ENCODE results near the gene GIMAP8.

The GIMAP8 gene

GRCh38 chr7:150401424-150401790 lies 49.0 kb upstream of the GIMAP8 start:
- no peak for TF ChIP-seq ZNF791 (tag by site-specific recombination; IDR thresholded peaks at IDR 0.05)
- TF ChIP-seq ZNF561 (tag by site-specific recombination; IDR thresholded peaks at IDR 0.05; ENCODE audit: borderline replicate concordance) = no peak
- no peak for TF ChIP-seq ZNF623 (tag by site-specific recombination; IDR thresholded peaks at IDR 0.05)
- TF ChIP-seq ZNF214 (tag by site-specific recombination; IDR thresholded peaks at IDR 0.05; ENCODE audit: borderline replicate concordance) = no peak
- no peak for TF ChIP-seq TRIM28 (IDR thresholded peaks at IDR 0.05; ENCODE audit: borderline replicate concordance, low read length)
- TF ChIP-seq ZBTB26 (tag by site-specific recombination; optimal IDR thresholded peaks at IDR 0.05) = no peak
- no peak for TF ChIP-seq GLIS2 (tag by site-specific recombination; IDR thresholded peaks at IDR 0.05)
- TF ChIP-seq ZNF548 (tag by site-specific recombination; IDR thresholded peaks at IDR 0.05) = no peak
- TF ChIP-seq, protein P1, sequence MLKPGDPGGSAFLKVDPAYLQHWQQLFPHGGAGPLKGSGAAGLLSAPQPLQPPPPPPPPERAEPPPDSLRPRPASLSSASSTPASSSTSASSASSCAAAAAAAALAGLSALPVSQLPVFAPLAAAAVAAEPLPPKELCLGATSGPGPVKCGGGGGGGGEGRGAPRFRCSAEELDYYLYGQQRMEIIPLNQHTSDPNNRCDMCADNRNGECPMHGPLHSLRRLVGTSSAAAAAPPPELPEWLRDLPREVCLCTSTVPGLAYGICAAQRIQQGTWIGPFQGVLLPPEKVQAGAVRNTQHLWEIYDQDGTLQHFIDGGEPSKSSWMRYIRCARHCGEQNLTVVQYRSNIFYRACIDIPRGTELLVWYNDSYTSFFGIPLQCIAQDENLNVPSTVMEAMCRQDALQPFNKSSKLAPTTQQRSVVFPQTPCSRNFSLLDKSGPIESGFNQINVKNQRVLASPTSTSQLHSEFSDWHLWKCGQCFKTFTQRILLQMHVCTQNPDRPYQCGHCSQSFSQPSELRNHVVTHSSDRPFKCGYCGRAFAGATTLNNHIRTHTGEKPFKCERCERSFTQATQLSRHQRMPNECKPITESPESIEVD (tag by site-specific recombination; IDR thresholded peaks at IDR 0.05) = no peak
- Histone ChIP-seq H3K4me1 (ENCODE audit: control insufficient read depth, insufficient read depth, low read length) (no peaks in the 10 kb centered on the region), H3K27ac (ENCODE audit: extremely low read depth, low read depth, low read length) (no peak overlapping the region), H3K4me3 (ENCODE audit: low read depth, low read length) (no peak overlapping the region), H3K36me3 (ENCODE audit: control insufficient read depth in 2 of 2, insufficient read depth in 1 of 2, low read length in 2 of 2) (peaks cover 0 to 18% of the 10 kb centered on the region in 2 experiments; a peak in 1 of 3 replicates), H3K9me3 (ENCODE audit: control insufficient read depth, insufficient read depth, low read depth, low read length) (no peaks in the 10 kb centered on the region)
- ChIA-PET POLR2A (interaction anchor here (0.6 kb wide), 1 partner anchor 31 kb away, joined by 3 read pairs; no protein-coding TSS in a partner anchor), CTCF (interaction anchor here (0.6 to 0.8 kb wide), 2 partner anchors 20 to 45 kb away, joined by 3 to 4 read pairs; no protein-coding TSS in a partner anchor)

- CTCF ChIA-PET = interaction anchor here (0.6 to 0.8 kb wide), 2 partner anchors 20 to 45 kb away, joined by 3 to 4 read pairs; no protein-coding TSS in a partner anchor
- no peak overlapping the region for H3K4me3 ChIP-seq (ENCODE audit: low read depth, low read length)
Observed at GRCh38 chr7:150401861-150402631, 48.4 kb upstream of the GIMAP8 start.

DNA sequence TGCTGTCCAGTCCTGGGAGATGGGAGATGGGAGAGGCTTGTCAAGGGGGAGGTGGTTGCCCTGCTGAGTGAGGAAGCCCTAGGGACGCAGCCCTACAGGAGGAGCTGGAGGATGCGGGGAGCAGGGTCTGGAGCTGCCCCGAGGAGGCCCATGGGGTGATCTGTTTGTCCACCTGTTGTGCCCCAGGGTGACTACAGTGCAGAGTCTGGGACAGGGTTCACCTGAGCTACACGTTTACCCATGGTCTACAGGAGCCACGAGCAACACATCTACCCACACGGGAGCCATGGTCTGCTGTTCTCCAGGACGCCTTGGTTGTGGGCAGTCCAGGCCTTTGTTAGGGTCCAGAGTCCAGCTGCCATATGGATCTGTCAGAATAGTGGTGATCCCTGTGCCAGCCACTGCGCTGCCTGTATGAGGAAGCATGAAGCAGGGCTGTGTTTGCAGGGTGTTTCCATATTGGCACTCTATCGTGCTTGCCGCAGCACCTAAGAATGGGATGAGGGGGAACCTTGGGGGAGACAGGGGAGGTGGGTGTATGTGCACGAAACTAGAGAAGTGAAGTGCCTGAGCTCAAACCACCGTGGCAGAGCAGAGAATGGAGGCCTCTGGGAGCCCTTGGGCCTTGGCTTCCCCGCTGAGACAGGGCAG lies 47.6 kb upstream of the GIMAP8 start:
- Histone ChIP-seq H3K9me3 (ENCODE audit: control insufficient read depth, insufficient read depth, low read depth, low read length) (no peaks in the 10 kb centered on the region), H3K36me3 (ENCODE audit: control insufficient read depth in 2 of 2, insufficient read depth in 1 of 2, low read length in 2 of 2) (peaks cover 0 to 7% of the 10 kb centered on the region in 2 experiments; a peak in 1 of 3 replicates), H3K4me1 (ENCODE audit: control insufficient read depth, insufficient read depth, low read length) (no peaks in the 10 kb centered on the region), H3K27ac (ENCODE audit: extremely low read depth, low read depth, low read length) (no peak overlapping the region), H3K4me3 (ENCODE audit: low read depth, low read length) (no peak overlapping the region)
- ChIA-PET POLR2A (no interaction called here), CTCF (no interaction called here)
- TF ChIP-seq, protein P2, sequence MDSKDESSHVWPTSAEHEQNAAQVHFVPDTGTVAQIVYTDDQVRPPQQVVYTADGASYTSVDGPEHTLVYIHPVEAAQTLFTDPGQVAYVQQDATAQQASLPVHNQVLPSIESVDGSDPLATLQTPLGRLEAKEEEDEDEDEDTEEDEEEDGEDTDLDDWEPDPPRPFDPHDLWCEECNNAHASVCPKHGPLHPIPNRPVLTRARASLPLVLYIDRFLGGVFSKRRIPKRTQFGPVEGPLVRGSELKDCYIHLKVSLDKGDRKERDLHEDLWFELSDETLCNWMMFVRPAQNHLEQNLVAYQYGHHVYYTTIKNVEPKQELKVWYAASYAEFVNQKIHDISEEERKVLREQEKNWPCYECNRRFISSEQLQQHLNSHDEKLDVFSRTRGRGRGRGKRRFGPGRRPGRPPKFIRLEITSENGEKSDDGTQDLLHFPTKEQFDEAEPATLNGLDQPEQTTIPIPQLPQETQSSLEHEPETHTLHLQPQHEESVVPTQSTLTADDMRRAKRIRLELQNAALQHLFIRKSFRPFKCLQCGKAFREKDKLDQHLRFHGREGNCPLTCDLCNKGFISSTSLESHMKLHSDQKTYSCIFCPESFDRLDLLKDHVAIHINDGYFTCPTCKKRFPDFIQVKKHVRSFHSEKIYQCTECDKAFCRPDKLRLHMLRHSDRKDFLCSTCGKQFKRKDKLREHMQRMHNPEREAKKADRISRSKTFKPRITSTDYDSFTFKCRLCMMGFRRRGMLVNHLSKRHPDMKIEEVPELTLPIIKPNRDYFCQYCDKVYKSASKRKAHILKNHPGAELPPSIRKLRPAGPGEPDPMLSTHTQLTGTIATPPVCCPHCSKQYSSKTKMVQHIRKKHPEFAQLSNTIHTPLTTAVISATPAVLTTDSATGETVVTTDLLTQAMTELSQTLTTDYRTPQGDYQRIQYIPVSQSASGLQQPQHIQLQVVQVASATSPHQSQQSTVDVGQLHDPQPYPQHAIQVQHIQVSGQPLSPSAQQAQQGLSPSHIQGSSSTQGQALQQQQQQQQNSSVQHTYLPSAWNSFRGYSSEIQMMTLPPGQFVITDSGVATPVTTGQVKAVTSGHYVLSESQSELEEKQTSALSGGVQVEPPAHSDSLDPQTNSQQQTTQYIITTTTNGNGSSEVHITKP (tag by site-specific recombination; IDR thresholded peaks at IDR 0.05) = peak; percentile 65
- TF ChIP-seq ZBTB1 (tag by site-specific recombination; IDR thresholded peaks at IDR 0.05) (no peak), ZBTB17 (tag by site-specific recombination; IDR thresholded peaks at IDR 0.05) (0 out of 2 replicates have a peak, but pooled peaks have one; percentile 7), HOXA7 (CRISPR knock-in tag; IDR thresholded peaks at IDR 0.05; ENCODE audit: borderline replicate concordance) (no peak), SCRT2 (tag by site-specific recombination; IDR thresholded peaks at IDR 0.05) (peak; percentile 72)

More at GRCh38 chr7:150401861-150402631, 48.4 kb upstream of the GIMAP8 start:
- TF ChIP-seq ZBTB17 (tag by site-specific recombination; IDR thresholded peaks at IDR 0.05) (peak; percentile 67), ZNF223 (tag by site-specific recombination; IDR thresholded peaks at IDR 0.05) (peak; percentile 77; the same call in 1 of the 2 replicates), ZNF677 (tag by site-specific recombination; IDR thresholded peaks at IDR 0.05) (no peak)
- POLR2A ChIA-PET = interaction anchor here (0.6 kb wide), 1 partner anchor 32 kb away, joined by 3 read pairs; no protein-coding TSS in a partner anchor
- Histone ChIP-seq H3K27ac (ENCODE audit: extremely low read depth, low read depth, low read length) (no peak overlapping the region), H3K9me3 (ENCODE audit: control insufficient read depth, insufficient read depth, low read depth, low read length) (no peaks in the 10 kb centered on the region), H3K36me3 (ENCODE audit: control insufficient read depth in 2 of 2, insufficient read depth in 1 of 2, low read length in 2 of 2) (peaks cover 0 to 13% of the 10 kb centered on the region in 2 experiments; a peak in 1 of 3 replicates), H3K4me1 (ENCODE audit: control insufficient read depth, insufficient read depth, low read length) (no peaks in the 10 kb centered on the region)

All from HEK293 (cell line).